Hippocampal formation (tissue), 2 donors: ENCODE data around the gene TSHZ2.

Source experiments
- DNase-seq, 2 donors: peaks; one replicate each; lab custom pipeline; 2025; lab: John Stamatoyannopoulos, UW

TSHZ2 gene

GRCh38 chr20:53027089-53027488 lies 54.9 kb downstream of the TSHZ2 start:
- DNase-seq = no peak

GRCh38 chr20:53028337-53029007 lies 56.3 kb downstream of the TSHZ2 start:
- DNase-seq = no peak

- no peak for DNase-seq
These were observed 57.9 kb downstream of the TSHZ2 start for GRCh38 chr20:53030061-53030460.

GRCh38 chr20:53032046-53032445 lies 59.9 kb downstream of the TSHZ2 start:
- DNase-seq = no peak

- no peak for DNase-seq
These were observed 60.3 kb downstream of the TSHZ2 start for GRCh38 chr20:53032478-53032932.

GRCh38 chr20:53033176-53033575 lies 61.0 kb downstream of the TSHZ2 start:
- DNase-seq = no peak

GRCh38 chr20:53034899-53035298 lies 62.7 kb downstream of the TSHZ2 start:
- DNase-seq = no peak

GRCh38 chr20:53036992-53037391 lies 64.8 kb downstream of the TSHZ2 start:
- no peak for DNase-seq

- DNase-seq = no peak
These were observed 65.5 kb downstream of the TSHZ2 start for GRCh38 chr20:53037621-53038020.

- no peak for DNase-seq
These were observed 66.1 kb downstream of the TSHZ2 start for GRCh38 chr20:53038299-53038698.

GRCh38 chr20:53040693-53041589 lies 68.8 kb downstream of the TSHZ2 start:
- no peak for DNase-seq

- DNase-seq = no peak
These were observed 70.4 kb downstream of the TSHZ2 start for GRCh38 chr20:53042521-53042920.

GRCh38 chr20:53044296-53044695 lies 72.1 kb downstream of the TSHZ2 start:
- DNase-seq = no peak

- no peak for DNase-seq
These were observed 73.8 kb downstream of the TSHZ2 start for GRCh38 chr20:53045941-53046340.

- no peak for DNase-seq
These were observed 75.0 kb downstream of the TSHZ2 start for GRCh38 chr20:53047203-53047602.

- DNase-seq = no peak
These were observed 76.2 kb downstream of the TSHZ2 start for GRCh38 chr20:53048387-53048786.

GRCh38 chr20:53050338-53050737 lies 78.2 kb downstream of the TSHZ2 start:
- no peak for DNase-seq

GRCh38 chr20:53052380-53052779 lies 80.2 kb downstream of the TSHZ2 start:
- DNase-seq = no peak

GRCh38 chr20:53053595-53053994 lies 81.4 kb downstream of the TSHZ2 start:
- DNase-seq = no peak

GRCh38 chr20:53055367-53056067 lies 83.4 kb downstream of the TSHZ2 start:
- no peak for DNase-seq

GRCh38 chr20:53057579-53057978 lies 85.4 kb downstream of the TSHZ2 start:
- DNase-seq = no peak

GRCh38 chr20:53059848-53060247 lies 87.7 kb downstream of the TSHZ2 start:
- no peak for DNase-seq
